ENCODE data around the gene ADAMTS10. TPM values are rescaled to one million over a fixed set of nuclear protein-coding genes. Genes with fewer than 3 reads are reported as not detected.

Gene ADAMTS10
- total and polyA plus RNA-seq, 2 donors (not counting 3 experiments of a cell fraction or from before 2014, with no cell fraction given) = 15.8 to 17.4 TPM

GRCh38 chr19:8643860-8644653 lies 33.5 kb upstream of the ADAMTS10 start:
- no peaks in the 10 kb centered on the region for H4K20me1 ChIP-seq (replicated peaks; ENCODE audit: control insufficient read depth, extremely low read depth, insufficient read depth, low read length)
- DNase-seq (ENCODE audit: low read depth, low spot score) = no peak
- no peak overlapping the region for H3K9ac ChIP-seq (replicated peaks; ENCODE audit: extremely low read depth, insufficient read depth, low read length)
- H3K36me3 ChIP-seq (ENCODE audit: control insufficient read depth in 2 of 2, extremely low read depth in 1 of 2, insufficient read depth in 2 of 2, low read length in 2 of 2) = no peaks in the 10 kb centered on the region
- H2AFZ ChIP-seq (ENCODE audit: low read depth, low read length) = no peak overlapping the region
- H3K9me3 ChIP-seq (replicated peaks; ENCODE audit: control insufficient read depth, insufficient read depth, low read length) = no peaks in the 10 kb centered on the region
- BruUV-seq (replicated peaks) = no TSS peak
- ChIA-PET CTCF (interaction anchor here (1.5 to 2.4 kb wide), 2 partner anchors 10 to 63 kb away, joined by 4 to 7 read pairs; no protein-coding TSS in a partner anchor), POLR2A (no interaction called here)
- H3K27ac ChIP-seq (ENCODE audit: insufficient read depth, low read depth, low read length) = no peak overlapping the region
- H3K4me2 ChIP-seq (ENCODE audit: insufficient read depth, low read length) = no peak overlapping the region
- TF ChIP-seq MYC (IDR thresholded peaks at IDR 0.05; ENCODE audit: low read depth, low read length) = no peak
- TF ChIP-seq, protein P1, sequence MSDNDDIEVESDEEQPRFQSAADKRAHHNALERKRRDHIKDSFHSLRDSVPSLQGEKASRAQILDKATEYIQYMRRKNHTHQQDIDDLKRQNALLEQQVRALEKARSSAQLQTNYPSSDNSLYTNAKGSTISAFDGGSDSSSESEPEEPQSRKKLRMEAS (IDR thresholded peaks at IDR 0.05; ENCODE audit: insufficient read depth, insufficient read length) = no peak
- TF ChIP-seq EZH2 (IDR thresholded peaks at IDR 0.05; ENCODE audit: borderline replicate concordance, low read depth, low read length, severe bottlenecking) = no peak
- TF ChIP-seq, protein P2, sequence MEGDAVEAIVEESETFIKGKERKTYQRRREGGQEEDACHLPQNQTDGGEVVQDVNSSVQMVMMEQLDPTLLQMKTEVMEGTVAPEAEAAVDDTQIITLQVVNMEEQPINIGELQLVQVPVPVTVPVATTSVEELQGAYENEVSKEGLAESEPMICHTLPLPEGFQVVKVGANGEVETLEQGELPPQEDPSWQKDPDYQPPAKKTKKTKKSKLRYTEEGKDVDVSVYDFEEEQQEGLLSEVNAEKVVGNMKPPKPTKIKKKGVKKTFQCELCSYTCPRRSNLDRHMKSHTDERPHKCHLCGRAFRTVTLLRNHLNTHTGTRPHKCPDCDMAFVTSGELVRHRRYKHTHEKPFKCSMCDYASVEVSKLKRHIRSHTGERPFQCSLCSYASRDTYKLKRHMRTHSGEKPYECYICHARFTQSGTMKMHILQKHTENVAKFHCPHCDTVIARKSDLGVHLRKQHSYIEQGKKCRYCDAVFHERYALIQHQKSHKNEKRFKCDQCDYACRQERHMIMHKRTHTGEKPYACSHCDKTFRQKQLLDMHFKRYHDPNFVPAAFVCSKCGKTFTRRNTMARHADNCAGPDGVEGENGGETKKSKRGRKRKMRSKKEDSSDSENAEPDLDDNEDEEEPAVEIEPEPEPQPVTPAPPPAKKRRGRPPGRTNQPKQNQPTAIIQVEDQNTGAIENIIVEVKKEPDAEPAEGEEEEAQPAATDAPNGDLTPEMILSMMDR (IDR thresholded peaks at IDR 0.05; ENCODE audit: extremely low read depth in 1 of 2, insufficient read depth in 1 of 2, low read depth in 1 of 2, low read length in 2 of 2) = no peak
- no peak for TF ChIP-seq POLR2AphosphoS5 (IDR thresholded peaks at IDR 0.05; ENCODE audit: insufficient read depth, low read depth, low read length)
- no peak for TF ChIP-seq JUN (IDR thresholded peaks at IDR 0.05; ENCODE audit: borderline replicate concordance, insufficient read depth, insufficient read length, low read depth)
- no peak for TF ChIP-seq FOS (IDR thresholded peaks at IDR 0.05; ENCODE audit: borderline replicate concordance, insufficient read depth, low read length)
- no peak for TF ChIP-seq GATA2 (IDR thresholded peaks at IDR 0.05; ENCODE audit: insufficient read depth, insufficient read length, low read depth, low read length)
- no peak for TF ChIP-seq POLR2A (IDR thresholded peaks at IDR 0.05; ENCODE audit: low read depth, low read length)
- FAIRE-seq = no peak
- H3K27me3 ChIP-seq (ENCODE audit: control insufficient read depth in 2 of 2, insufficient read depth in 2 of 2, low read length in 2 of 2) = no peaks in the 10 kb centered on the region
- H3K79me2 ChIP-seq (ENCODE audit: control insufficient read depth, insufficient read depth, low read length) = no peaks in the 10 kb centered on the region
- no peaks in the 10 kb centered on the region for H3K9me1 ChIP-seq (replicated peaks; ENCODE audit: control insufficient read depth, extremely low read depth, insufficient read depth, low read length)
- dilution Hi-C loops (cut with MboI; ENCODE audit: extremely low pct_ligation_motif_present, low sequenced_read_pairs) (no loop called here), intact Hi-C loops (cut with micrococcal nuclease) (no loop called here)
- H3K4me3 ChIP-seq (replicated peaks in 1 of 3; ENCODE audit: insufficient read depth in 1 of 3, low read depth in 1 of 3, low read length in 3 of 3) = no peak overlapping the region
- no peaks in the 10 kb centered on the region for H3K4me1 ChIP-seq (ENCODE audit: control insufficient read depth, extremely low read depth, insufficient read depth, low read length)

Measured in endothelial cell of umbilical vein (primary cell).